Spleen (tissue), 11 donors: ENCODE data around the gene TDRD9. TPM values are rescaled to one million over a fixed set of nuclear protein-coding genes. Genes with fewer than 3 reads are reported as not detected.

Experiments
- DNase-seq: peaks from one replicate; pipeline ENCODE4 v3.0.0-alpha.2; 2020
- H3K27ac ChIP-seq, 8 donors: fragments of 200-600 bp; sonication (generic) in 7 of 8; 1 replicate in 4 of 8; 2 replicates in 4 of 8; pipeline versions ENCODE4 v1.5.0 to v1.8.0; 2016 to 2021; ENCODE audit warnings: inconsistent platforms in 4 of 8, mild to moderate bottlenecking in 4 of 8, moderate library complexity in 1 of 8
- H3K27me3 ChIP-seq, 7 donors: fragments of 200-600 bp; sonication (generic) in 6 of 7; replicated peaks in 1 of 7; 1 replicate in 4 of 7; 2 replicates in 3 of 7; pipeline versions ENCODE4 v1.5.0 to v1.8.0; 2016 to 2021; ENCODE audit warnings: inconsistent platforms in 3 of 7, mild to moderate bottlenecking in 1 of 7
- H3K36me3 ChIP-seq, 6 donors: fragments of 200-600 bp; sonication (generic) in 5 of 6; 1 replicate in 4 of 6; 2 replicates in 2 of 6; pipeline versions ENCODE4 v1.5.0 to v1.8.0; 2016 to 2021; ENCODE audit warnings: inconsistent platforms in 2 of 6
- H3K4me1 ChIP-seq, 6 donors: fragments of 200-600 bp; sonication (generic) in 5 of 6; 1 replicate in 3 of 6; 2 replicates in 3 of 6; pipeline versions ENCODE4 v1.5.0 to v1.8.0; 2016 to 2021; ENCODE audit warnings: inconsistent platforms in 3 of 6
- H3K4me3 ChIP-seq, 8 donors: fragments of 200-600 bp; sonication (generic) in 7 of 8; 1 replicate in 4 of 8; 2 replicates in 4 of 8; pipeline versions ENCODE4 v1.5.0 to v1.8.0; 2016 to 2021; ENCODE audit warnings: inconsistent platforms in 4 of 8, mild to moderate bottlenecking in 4 of 8, moderate library complexity in 2 of 8
- H3K9me3 ChIP-seq, 8 donors: fragments of 200-600 bp; sonication (generic) in 7 of 8; 1 replicate in 4 of 8; 2 replicates in 4 of 8; pipeline versions ENCODE4 v1.5.0 to v1.8.0; 2016 to 2021; ENCODE audit warnings: inconsistent platforms in 4 of 8
- POLR2A ChIP-seq, 3 donors: fragments of 450-650 bp; IDR thresholded peaks; one replicate each; pipeline ENCODE4 v1.5.1; 2017; ENCODE audit warnings: antibody characterized with exemption in 3 of 3, mild to moderate bottlenecking in 1 of 3
- POLR2AphosphoS5 ChIP-seq, 3 donors: sonication (generic); formaldehyde crosslinking; IDR thresholded peaks; one replicate each; pipeline ENCODE4 v1.5.1; 2017; ENCODE audit warnings: antibody characterized with exemption in 3 of 3
- WGBS, 5 donors: extraction: QIAGEN DNeasy Blood & Tissue Kit in 3 of 5; methylation state at CpG; one replicate each; pipeline versions ENCODE4 v1.1.5 to v1.1.7; 2013 to 2018; 5-methylcytosine and 5-hydroxymethylcytosine counted together
- intact Hi-C: fragments of 100-400 bp; cut with DNase I; formaldehyde crosslinking; loops from one replicate; pipeline ENCODE4 v1.15.0; 2023; ENCODE audit warnings: low total_unique reads
- polyA plus RNA-seq, 3 donors: library from polyadenylated mRNA; stranded (reverse); fragments of 200-250 nt; gene quantifications; one replicate each; pipeline ENCODE4 v1.2.1, GENCODE V29; 2013
- total RNA-seq, 7 donors: library from RNA; depleted of rRNA in 3 of 7; stranded (reverse); fragments of >200 nt in 3 of 7; fragmentation: NEBNext Ultra II Directional in 4 of 7; extraction: Animal tissue kit (Norgen Biotek cat#: 25700) in 4 of 7; gene quantifications; one replicate each; pipeline versions ENCODE4 v1.1.0 to v1.2.1, GENCODE V29; 2016 to 2021
- TF ChIP-seq, protein P1 (sequence below), 11 experiments: fragments of 200-600 bp in 7 of 11; fragments of 450-650 bp in 4 of 11; sonication (generic) in 4 of 11; IDR thresholded peaks in 8 of 11; conservative IDR thresholded peaks in 3 of 11; 1 replicate in 7 of 11; 2 replicates in 4 of 11; pipeline versions ENCODE4 v1.4.0 to v1.8.0; 2016 to 2021; ENCODE audit warnings: antibody characterized with exemption in 11 of 11, inconsistent platforms in 4 of 11, mild to moderate bottlenecking in 1 of 11
- donor health status: healthy with polysubstance abuse.
- donor health status: DM: no; HTN: no; CAD: no; lungs with moderate emphysema.
- donor health status: DM: no; HTN: no; CAD: no.
- donor health status: Bipolar disorder and iron deficiency.
- donor health status: healthy.
- donor health status: DM: no; HTN: no; CAD: no.
- donor health status: DM: yes; HTN: yes; CAD: no.

Gene TDRD9
- total and polyA plus RNA-seq, 10 donors, result 0.70 to 18.7 (median 8.0) TPM

DNA sequence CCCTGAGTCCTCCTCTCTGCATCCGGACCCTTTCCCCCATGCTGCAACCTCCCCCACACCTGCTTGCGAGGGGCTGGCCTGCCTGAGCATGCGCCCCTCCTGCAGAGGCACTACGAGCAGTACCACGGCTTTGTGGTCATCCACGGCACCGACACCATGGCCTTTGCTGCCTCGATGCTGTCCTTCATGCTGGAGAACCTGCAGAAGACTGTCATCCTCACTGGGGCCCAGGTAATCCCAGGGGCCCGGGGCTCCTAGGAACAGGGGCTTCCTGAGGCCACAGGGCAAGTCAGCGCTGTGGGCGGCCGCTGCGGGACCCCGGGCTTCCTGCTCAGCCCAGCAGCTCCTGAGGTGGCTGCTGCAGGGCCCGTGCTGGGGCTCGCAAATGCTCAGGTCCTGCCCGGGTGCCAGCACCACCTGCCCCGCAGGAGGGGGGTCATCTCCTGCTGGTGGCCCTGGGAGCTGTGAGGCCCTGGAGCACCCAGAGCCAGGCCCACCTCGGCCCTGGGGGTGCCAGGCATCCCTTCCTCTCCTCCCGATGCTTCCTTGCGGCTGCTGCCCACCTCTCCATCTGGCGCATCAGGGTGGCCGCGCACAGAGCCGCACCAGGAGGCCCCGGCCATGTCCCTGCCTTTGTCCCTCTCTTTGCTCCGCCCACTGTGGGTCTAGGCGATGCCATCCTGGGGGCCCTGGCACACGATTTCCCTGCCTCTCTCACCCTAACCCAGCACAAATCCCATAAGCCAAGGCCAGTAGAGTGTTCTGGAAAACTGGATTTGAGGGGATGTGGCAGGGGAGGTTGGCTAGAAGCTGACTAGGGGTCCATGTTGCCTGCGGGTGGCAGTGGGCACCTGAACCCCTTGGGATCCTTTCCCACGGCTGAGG is 167.4 kb downstream of the TDRD9 start:
- Histone ChIP-seq H3K4me3 (no peak overlapping the region), H3K27ac (no peak overlapping the region), H3K9me3 (no peaks in the 10 kb centered on the region), H3K4me1 (peaks cover 0 to 12% (median 7%) of the 10 kb centered on the region in 6 donors), H3K36me3 (no peaks in the 10 kb centered on the region), H3K27me3 (peaks cover 0 to 49% (median 8%) of the 10 kb centered on the region in 7 donors)
- TF ChIP-seq, protein P1, sequence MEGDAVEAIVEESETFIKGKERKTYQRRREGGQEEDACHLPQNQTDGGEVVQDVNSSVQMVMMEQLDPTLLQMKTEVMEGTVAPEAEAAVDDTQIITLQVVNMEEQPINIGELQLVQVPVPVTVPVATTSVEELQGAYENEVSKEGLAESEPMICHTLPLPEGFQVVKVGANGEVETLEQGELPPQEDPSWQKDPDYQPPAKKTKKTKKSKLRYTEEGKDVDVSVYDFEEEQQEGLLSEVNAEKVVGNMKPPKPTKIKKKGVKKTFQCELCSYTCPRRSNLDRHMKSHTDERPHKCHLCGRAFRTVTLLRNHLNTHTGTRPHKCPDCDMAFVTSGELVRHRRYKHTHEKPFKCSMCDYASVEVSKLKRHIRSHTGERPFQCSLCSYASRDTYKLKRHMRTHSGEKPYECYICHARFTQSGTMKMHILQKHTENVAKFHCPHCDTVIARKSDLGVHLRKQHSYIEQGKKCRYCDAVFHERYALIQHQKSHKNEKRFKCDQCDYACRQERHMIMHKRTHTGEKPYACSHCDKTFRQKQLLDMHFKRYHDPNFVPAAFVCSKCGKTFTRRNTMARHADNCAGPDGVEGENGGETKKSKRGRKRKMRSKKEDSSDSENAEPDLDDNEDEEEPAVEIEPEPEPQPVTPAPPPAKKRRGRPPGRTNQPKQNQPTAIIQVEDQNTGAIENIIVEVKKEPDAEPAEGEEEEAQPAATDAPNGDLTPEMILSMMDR (IDR thresholded peaks at IDR 0.05 in 8 of 11, conservative IDR thresholded peaks at IDR 0.05 in 3 of 11), result no peak
- TF ChIP-seq POLR2AphosphoS5 (IDR thresholded peaks at IDR 0.05) (no peak), POLR2A (IDR thresholded peaks at IDR 0.05) (no peak)
- 85 to 89% (median 86%) methylated on average over 16 to 31 of the region's 31 CpGs for WGBS, 5 donors
- DNase-seq, result peak; percentile 67
- intact Hi-C loops, result no loop called here

DNA sequence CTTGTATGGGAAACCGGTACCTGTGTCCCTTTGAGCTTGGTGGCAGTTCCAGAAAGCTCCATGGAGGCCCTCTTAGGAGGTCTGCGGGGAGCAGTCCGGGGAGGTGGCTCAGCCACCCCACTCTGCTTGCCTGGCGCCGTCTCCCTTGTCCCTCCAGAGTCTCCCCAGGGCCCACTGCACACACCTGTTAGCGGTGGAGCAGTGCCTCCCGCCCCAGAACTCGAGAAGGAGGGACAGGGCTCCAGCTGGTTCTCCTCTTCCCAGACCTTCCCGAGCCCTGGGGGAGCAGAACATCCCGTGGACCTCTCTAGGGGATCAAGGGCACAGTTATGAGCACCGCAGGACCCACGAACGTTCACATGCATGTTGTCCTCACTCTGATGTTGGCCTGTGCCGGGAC is 168.1 kb downstream of the TDRD9 start:
- peaks cover 0 to 12% (median 7%) of the 10 kb centered on the region in 6 donors for H3K4me1 ChIP-seq
- WGBS, 5 donors, result 68 to 86% (median 81%) methylated on average over 12 to 14 of the region's 14 CpGs
- H3K36me3 ChIP-seq, result no peaks in the 10 kb centered on the region
- intact Hi-C loops, result no loop called here
- no peak overlapping the region for H3K4me3 ChIP-seq
- H3K9me3 ChIP-seq, result no peaks in the 10 kb centered on the region
- H3K27me3 ChIP-seq, result peaks cover 0 to 49% (median 8%) of the 10 kb centered on the region in 7 donors
- H3K27ac ChIP-seq, result no peak overlapping the region
- no peak for DNase-seq
- TF ChIP-seq POLR2AphosphoS5 (IDR thresholded peaks at IDR 0.05) (no peak), POLR2A (IDR thresholded peaks at IDR 0.05) (no peak)
- TF ChIP-seq, protein P1 (IDR thresholded peaks at IDR 0.05 in 8 of 11, conservative IDR thresholded peaks at IDR 0.05 in 3 of 11), result no peak

DNA sequence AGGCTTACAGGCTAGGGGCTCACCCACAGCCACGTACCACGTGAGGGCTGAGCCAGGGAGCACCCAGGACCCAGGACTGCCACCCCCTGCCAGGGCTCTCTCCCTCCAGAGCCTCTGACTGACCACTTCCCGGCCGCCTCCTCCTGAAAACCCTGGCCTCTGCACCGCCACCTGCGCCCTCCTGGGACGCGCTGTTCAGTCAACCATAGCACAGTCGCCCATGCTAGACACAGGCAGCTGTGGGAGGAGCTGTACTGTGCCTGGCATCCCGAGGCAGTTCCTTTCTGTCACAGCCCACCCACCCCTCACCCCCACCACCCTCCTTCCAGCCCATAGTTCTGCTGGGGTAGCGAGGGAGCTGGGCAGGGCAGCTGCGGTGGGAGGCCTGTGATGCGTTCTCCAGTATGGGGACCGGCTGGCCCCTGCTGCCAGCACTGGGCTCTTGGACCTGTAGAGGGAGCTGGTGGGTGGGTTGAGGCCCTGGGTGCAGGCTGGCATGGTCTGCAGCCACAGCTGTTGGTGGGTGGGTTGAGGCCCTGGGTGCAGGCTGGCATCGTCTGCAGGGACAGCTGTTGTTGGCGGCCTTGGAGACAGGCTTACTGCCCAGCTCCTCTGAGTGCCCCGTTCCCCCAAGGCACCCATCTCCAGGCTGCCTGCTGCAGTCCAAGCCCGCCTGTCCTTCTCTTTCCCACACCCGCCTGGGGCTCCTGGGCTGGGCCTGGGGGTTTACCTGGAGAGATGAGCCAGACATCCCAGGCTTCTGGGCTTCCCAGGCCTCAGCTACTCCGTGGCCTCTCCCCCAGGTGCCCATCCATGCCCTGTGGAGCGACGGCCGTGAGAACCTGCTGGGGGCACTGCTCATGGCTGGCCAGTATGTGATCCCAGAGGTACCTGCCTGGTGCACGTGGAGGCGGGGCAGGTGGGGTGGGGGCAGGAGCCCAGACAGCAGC is 168.8 kb downstream of the TDRD9 start:
- intact Hi-C loops, result no loop called here

More for the DNA sequence above, 168.8 kb downstream of the TDRD9 start:
- Histone ChIP-seq H3K27me3 (peaks cover 0 to 46% (median 8%) of the 10 kb centered on the region in 7 donors), H3K27ac (no peak overlapping the region), H3K4me1 (peaks cover 0 to 12% (median 7%) of the 10 kb centered on the region in 6 donors), H3K4me3 (no peak overlapping the region), H3K36me3 (no peaks in the 10 kb centered on the region), H3K9me3 (no peaks in the 10 kb centered on the region)
- TF ChIP-seq, protein P1 (IDR thresholded peaks at IDR 0.05 in 8 of 11, conservative IDR thresholded peaks at IDR 0.05 in 3 of 11), result no peak
- TF ChIP-seq POLR2A (IDR thresholded peaks at IDR 0.05) (no peak), POLR2AphosphoS5 (IDR thresholded peaks at IDR 0.05) (no peak)
- DNase-seq, result peak; percentile 72
- WGBS, 5 donors, result 62 to 81% (median 75%) methylated on average over 19 to 25 of the region's 25 CpGs
